ELF-1 (cell line): ENCODE results near the gene OR7C1.
A peak's percentile ranks its signal among the peaks of the same experiment; 100 is the strongest.
"Not testable (repeated sequence)": the region's sequence is repeated elsewhere in the genome, so short reads cannot be mapped to it uniquely, and the experiment has no call there.

Experiments used
- DNase-seq: peaks from one replicate; pipeline ENCODE4 v3.0.0-alpha.2; 2016; ENCODE audit warnings: low read depth, low spot score

OR7C1 gene

GRCh38 chr19:14835011-14835410, at the start of gene OR7C1, which contains the start of gene OR7A5:
OR7C1 (minus strand) TSS chr19:14835185; CDS start chr19:14800136, 35,049 bp downstream.
OR7A5 (minus strand) TSS chr19:14835185; CDS start chr19:14828241, 6,944 bp downstream.
- peak; percentile 10 for DNase-seq

- DNase-seq, result no peak
These were observed 36.7 kb upstream of the OR7C1 start for GRCh38 chr19:14871619-14872230.

- DNase-seq, result no peak
These were observed 33.5 kb upstream of the OR7C1 start for GRCh38 chr19:14868497-14868896.

GRCh38 chr19:14848822-14849221, 13.8 kb upstream of the OR7C1 start, which contains the start of gene OR7A10:
OR7A10 (minus strand) TSS chr19:14848922; CDS start chr19:14841877, 7,045 bp downstream.
- DNase-seq, result no peak

GRCh38 chr19:14843578-14843977, 8.6 kb upstream of the OR7C1 start:
- no peak for DNase-seq

- no peak for DNase-seq
These were observed 8.2 kb upstream of the OR7C1 start for GRCh38 chr19:14843169-14843568.

GRCh38 chr19:14840206-14840605, 5.2 kb upstream of the OR7C1 start:
- no peak for DNase-seq

- peak; percentile 2 for DNase-seq
These were observed 2.4 kb upstream of the OR7C1 start for GRCh38 chr19:14837391-14837790.

GRCh38 chr19:14830702-14831101, 4.3 kb downstream of the OR7C1 start:
- no peak for DNase-seq

- DNase-seq, result no peak
These were observed 9.0 kb downstream of the OR7C1 start for GRCh38 chr19:14826006-14826405.

- no peak for DNase-seq
These were observed 13.0 kb downstream of the OR7C1 start for GRCh38 chr19:14821937-14822336.

- DNase-seq, result no peak
These were observed 16.4 kb downstream of the OR7C1 start for GRCh38 chr19:14818588-14818987.

GRCh38 chr19:14817052-14817451, 17.9 kb downstream of the OR7C1 start:
- DNase-seq, result no peak

- no peak for DNase-seq
These were observed 19.9 kb downstream of the OR7C1 start for GRCh38 chr19:14814982-14815652.

- DNase-seq, result no peak
These were observed 25.5 kb downstream of the OR7C1 start for GRCh38 chr19:14809272-14810057.

- no peak for DNase-seq
These were observed 30.2 kb downstream of the OR7C1 start for GRCh38 chr19:14804765-14805164.

- DNase-seq, result no peak
These were observed 36.2 kb downstream of the OR7C1 start for GRCh38 chr19:14798760-14799159.

- no peak for DNase-seq
These were observed 39.0 kb downstream of the OR7C1 start for GRCh38 chr19:14796021-14796420.

- no peak for DNase-seq
These were observed 39.8 kb downstream of the OR7C1 start for GRCh38 chr19:14795078-14795721.

- not testable (repeated sequence) for DNase-seq
These were observed 42.7 kb downstream of the OR7C1 start for GRCh38 chr19:14792250-14792649.

- DNase-seq, result peak; percentile 79
These were observed 48.5 kb downstream of the OR7C1 start for GRCh38 chr19:14786421-14786851.
